ENCODE measurements around the gene GOLGA3.
"Not testable (repeated sequence)": the region's sequence is repeated elsewhere in the genome, so short reads cannot be mapped to it uniquely, and the experiment has no call there.

The GOLGA3 gene

DNA sequence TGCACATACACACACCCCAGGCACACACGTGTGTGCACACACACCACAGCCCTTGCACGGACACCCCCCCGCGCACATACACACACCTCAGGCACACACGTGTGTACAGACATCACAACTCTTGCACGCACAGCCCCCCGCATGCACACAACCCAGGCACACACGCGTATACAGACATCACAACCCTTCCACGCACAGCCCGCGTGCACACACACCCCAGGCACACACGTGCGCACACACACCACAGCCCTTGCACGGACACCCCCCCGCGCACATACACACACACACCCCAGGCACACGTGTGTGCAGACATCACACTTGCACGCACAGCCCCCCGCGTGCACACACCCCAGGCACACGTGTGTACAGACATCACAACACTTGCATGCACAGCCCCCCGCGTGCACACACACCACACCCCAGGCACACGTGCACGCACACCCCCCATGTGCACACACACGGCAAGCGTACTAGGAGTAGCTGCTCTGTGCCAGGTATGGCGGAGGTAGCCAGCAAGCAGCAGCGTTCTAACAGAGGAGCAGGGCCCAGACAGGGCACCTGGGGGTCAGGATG is 48.8 kb downstream of the GOLGA3 start:
- TF ChIP-seq TAF1 (IDR thresholded peaks at IDR 0.05; ENCODE audit: low read depth, low read length) (no peak), POLR2A (IDR thresholded peaks at IDR 0.05; ENCODE audit: low read depth, low read length) (no peak), POLR2AphosphoS5 (IDR thresholded peaks at IDR 0.05; ENCODE audit: low read depth, low read length) (no peak), PAX5 (IDR thresholded peaks at IDR 0.05; ENCODE audit: insufficient read depth, low read length, severe bottlenecking) (no peak), POU2F2 (IDR thresholded peaks at IDR 0.05; ENCODE audit: low read depth, low read length) (no peak), SPI1 (IDR thresholded peaks at IDR 0.05; ENCODE audit: low read depth, low read length) (no peak)
- DNase-seq (ENCODE audit: insufficient read length, low spot score) (no peak), FAIRE-seq (no peak)

DNA sequence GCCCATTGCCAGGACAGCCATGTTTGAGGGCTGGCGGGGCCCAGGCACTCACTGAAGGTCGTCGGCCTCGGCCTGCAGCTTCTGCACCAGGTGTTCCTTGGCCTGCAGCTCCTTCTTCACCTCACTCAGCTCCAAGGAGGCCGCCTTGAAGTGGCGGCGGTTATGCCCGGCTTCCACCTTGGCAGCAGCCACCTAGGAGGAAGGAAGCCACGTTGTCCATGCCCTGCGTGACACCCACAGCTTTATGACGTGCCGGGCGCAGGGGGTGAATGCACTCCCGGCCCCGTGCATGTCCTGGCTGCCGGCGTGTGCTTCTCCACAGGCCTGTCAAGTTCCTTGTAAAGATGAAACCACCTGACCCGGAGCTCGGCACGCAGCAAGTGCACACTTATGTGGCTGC is 51.1 kb downstream of the GOLGA3 start:
- DNase-seq (ENCODE audit: insufficient read length, low spot score) (no peak), FAIRE-seq (no peak)

DNA sequence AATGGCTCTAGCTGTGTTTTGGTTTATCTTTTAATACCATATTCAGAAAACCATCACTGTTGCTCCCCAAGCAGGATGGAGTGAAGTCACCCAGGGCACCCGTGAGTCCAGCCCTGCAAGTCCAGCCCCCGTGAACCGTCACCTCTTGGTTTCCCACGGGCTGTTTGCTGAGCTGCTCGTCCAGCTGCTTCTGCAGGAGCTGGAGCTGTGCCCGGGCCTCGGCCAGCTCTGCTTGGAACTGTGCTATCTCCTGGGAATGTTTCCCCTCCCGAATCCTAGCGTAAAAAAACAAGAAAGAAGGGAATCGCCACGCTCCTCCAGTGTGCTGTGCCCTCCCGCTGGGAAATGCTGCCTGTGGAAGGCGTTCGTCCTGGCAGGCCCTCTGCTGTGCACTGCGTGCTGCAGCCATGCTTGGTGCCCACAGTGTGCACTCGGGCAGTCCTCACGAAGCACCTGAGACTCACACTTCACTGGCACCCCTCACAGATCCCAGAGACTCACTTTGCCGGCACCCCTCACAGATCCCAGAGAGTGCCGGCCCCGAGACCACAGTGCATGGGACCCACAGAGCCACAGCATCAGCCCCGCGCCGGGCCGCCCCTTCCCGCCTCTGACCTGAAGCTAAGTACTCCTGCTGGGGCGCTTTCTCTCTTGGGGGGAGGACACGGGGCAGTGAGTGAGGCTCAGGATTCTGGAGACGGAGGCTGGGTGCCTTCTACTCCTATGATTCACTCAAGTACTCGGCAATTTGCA is 51.7 kb downstream of the GOLGA3 start:
- FAIRE-seq (no peak), DNase-seq (ENCODE audit: insufficient read length, low spot score) (no peak)
- TF ChIP-seq POLR2A (IDR thresholded peaks at IDR 0.05; ENCODE audit: low read depth, low read length) (no peak), POU2F2 (IDR thresholded peaks at IDR 0.05; ENCODE audit: low read depth, low read length) (no peak), PAX5 (IDR thresholded peaks at IDR 0.05; ENCODE audit: insufficient read depth, low read length, severe bottlenecking) (no peak), TAF1 (IDR thresholded peaks at IDR 0.05; ENCODE audit: low read depth, low read length) (no peak), SPI1 (IDR thresholded peaks at IDR 0.05; ENCODE audit: low read depth, low read length) (no peak), POLR2AphosphoS5 (IDR thresholded peaks at IDR 0.05; ENCODE audit: low read depth, low read length) (no peak)

More for the DNA sequence above, 51.1 kb downstream of the GOLGA3 start:
- TF ChIP-seq POLR2AphosphoS5 (IDR thresholded peaks at IDR 0.05; ENCODE audit: low read depth, low read length) (no peak), POLR2A (IDR thresholded peaks at IDR 0.05; ENCODE audit: low read depth, low read length) (no peak), SPI1 (IDR thresholded peaks at IDR 0.05; ENCODE audit: low read depth, low read length) (no peak)

DNA sequence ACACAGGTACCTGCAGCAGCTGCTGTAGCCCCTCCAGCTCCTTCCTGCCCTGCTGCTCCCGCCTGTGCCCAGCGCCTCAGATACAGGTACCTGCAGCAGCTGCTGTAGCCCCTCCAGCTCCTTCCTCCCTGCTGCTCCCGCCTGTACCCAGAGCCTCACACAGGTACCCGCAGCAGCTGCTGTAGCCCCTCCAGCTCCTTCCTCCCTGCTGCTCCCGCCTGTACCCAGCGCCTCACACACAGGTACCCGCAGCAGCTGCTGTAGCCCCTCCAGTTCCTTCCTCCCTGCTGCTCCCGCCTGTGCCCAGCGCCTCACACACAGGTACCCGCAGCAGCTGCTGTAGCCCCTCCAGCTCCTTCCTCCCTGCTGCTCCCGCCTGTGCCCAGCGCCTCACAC is 52.4 kb downstream of the GOLGA3 start:
- DNase-seq (ENCODE audit: insufficient read length, low spot score); FAIRE-seq: not testable (repeated sequence)

DNA sequence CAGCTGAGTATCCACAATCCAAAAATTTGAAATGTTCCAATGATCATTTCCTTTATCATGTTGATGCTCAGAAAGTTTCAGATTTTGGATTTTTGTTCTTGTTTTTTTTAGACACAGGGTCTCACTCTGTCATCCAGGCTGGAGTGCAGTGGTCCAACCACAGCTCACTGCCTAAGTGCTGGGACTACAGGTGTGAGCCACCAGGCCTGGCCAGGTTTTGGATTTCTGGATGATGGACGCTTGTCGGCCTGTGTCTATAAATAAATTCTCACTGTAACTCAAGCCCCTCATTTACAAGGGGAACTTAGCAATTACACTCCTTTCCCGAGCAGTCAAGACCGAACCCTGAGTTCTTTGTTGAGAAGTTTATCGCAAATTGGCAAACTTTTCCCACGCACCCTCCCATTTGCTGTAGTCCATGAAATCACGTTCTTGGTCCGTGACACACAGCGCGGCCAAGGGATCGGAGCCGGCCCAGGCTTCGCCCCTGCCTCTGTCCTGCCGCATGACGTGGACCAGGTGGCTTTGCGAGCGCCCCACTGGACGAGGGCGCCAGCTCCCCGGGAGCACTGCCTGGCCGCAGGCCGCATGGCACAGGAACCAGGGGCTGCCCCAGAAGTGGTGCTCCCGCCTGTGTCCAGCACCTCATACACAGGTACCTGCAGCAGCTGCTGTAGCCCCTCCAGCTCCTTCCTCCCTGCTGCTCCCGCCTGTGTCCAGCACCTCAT is 53.0 kb downstream of the GOLGA3 start:
- DNase-seq (ENCODE audit: insufficient read length, low spot score) (no peak), FAIRE-seq (no peak)
- TF ChIP-seq POLR2A (IDR thresholded peaks at IDR 0.05; ENCODE audit: low read depth, low read length) (no peak), TAF1 (IDR thresholded peaks at IDR 0.05; ENCODE audit: low read depth, low read length) (no peak), SPI1 (IDR thresholded peaks at IDR 0.05; ENCODE audit: low read depth, low read length) (no peak), PAX5 (IDR thresholded peaks at IDR 0.05; ENCODE audit: insufficient read depth, low read length, severe bottlenecking) (no peak), POLR2AphosphoS5 (IDR thresholded peaks at IDR 0.05; ENCODE audit: low read depth, low read length) (no peak), POU2F2 (IDR thresholded peaks at IDR 0.05; ENCODE audit: low read depth, low read length) (no peak)

DNA sequence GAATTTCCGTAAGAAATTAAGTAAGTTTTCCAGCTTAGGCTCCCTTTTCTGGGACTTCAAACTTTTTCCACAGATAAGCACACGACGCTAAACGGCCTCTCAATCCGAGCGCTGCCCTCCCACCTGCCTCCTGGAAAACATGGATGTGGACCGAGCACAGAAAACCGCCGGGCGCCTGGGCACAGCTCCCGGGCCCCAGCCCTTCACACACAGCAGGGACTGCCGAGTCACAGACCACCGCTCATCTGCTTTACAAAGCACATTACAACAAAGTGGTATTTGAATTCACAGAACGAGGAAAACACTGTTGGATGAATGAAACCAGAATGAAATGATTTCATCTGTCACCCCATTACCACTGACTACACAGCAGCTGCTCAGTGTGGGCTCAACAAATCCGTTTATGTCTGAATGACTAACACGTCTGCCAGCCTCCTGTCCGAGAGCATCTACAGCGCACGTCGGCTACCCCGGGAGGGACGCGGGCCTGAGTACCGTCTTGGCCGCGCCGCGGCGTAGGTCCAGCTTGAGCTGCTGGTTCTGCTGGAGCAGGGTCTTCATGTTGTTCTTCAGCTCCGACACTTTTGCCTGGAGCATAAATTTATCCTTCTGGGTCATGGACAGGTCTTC is 53.9 kb downstream of the GOLGA3 start:
- no peak for DNase-seq (ENCODE audit: insufficient read length, low spot score)
- no peak for FAIRE-seq
- TF ChIP-seq SPI1 (IDR thresholded peaks at IDR 0.05; ENCODE audit: low read depth, low read length) (no peak), PAX5 (IDR thresholded peaks at IDR 0.05; ENCODE audit: insufficient read depth, low read length, severe bottlenecking) (no peak), TAF1 (IDR thresholded peaks at IDR 0.05; ENCODE audit: low read depth, low read length) (no peak), POU2F2 (IDR thresholded peaks at IDR 0.05; ENCODE audit: low read depth, low read length) (no peak), POLR2AphosphoS5 (IDR thresholded peaks at IDR 0.05; ENCODE audit: low read depth, low read length) (no peak), POLR2A (IDR thresholded peaks at IDR 0.05; ENCODE audit: low read depth, low read length) (no peak)

DNA sequence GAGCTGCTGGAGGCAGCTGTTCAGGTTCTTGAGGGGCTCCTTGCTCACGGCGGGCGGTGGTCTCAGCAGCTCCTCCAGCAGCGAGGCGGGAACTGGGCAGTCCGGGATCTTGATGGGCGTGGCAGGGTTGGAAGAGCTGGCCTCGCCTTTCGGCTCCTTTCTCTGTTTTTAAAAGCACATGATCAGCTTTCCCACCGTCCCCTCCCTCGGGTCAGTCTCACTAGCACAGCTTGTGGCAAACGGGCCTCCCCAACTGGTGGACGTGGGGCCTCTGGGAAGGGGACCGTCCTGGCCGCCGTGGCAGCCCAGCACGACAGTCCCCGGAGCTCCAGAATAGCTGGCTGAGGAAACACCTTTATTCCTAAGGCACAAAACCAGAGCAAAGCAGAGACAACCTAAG is 54.5 kb downstream of the GOLGA3 start:
- no peak for FAIRE-seq
- TF ChIP-seq POLR2AphosphoS5 (IDR thresholded peaks at IDR 0.05; ENCODE audit: low read depth, low read length) (no peak), POU2F2 (IDR thresholded peaks at IDR 0.05; ENCODE audit: low read depth, low read length) (no peak), PAX5 (IDR thresholded peaks at IDR 0.05; ENCODE audit: insufficient read depth, low read length, severe bottlenecking) (no peak), POLR2A (IDR thresholded peaks at IDR 0.05; ENCODE audit: low read depth, low read length) (no peak), SPI1 (IDR thresholded peaks at IDR 0.05; ENCODE audit: low read depth, low read length) (no peak), TAF1 (IDR thresholded peaks at IDR 0.05; ENCODE audit: low read depth, low read length) (no peak)

DNA sequence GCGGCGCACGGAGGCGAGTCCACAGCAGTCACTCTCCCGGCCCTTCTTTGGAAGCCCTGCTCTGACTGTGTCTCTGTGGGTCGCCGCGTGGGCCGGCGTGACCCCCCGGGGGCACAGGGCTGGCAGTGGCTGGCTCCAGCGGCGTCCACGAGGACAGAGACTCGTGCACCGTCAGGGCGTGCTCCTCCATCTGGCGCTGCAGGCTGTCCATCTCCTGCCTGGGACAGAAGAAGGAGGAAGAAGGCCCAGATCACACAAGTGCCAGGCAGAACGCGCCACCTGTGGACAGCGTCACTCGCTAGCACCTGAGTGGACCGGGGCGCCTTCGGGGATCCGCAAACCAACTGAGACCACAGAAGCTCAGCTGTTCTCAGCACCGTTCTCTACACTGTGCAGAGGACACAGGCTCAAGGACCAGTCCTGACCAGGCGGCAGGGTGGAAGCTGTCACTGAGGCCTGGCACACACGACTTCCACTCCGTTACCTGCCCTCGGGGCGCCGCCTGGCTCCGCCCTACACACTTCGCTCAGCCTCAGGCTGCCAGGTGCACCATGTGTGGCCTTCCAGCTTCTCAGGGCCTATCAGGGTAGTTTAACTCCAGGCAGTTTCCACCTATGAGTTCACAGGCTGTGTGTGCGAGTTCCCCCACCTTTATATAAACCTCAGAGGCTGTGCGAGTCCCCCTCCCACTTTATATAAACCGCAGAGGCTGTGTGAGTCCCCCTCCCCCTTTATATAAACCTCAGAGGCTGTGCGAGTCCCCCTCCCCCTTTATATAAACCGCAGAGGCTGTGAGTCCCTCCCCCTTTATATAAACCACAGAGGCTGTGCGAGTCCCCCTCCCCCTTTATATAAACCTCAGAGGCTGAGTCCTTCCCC is 55.4 kb downstream of the GOLGA3 start:
- FAIRE-seq (no peak), DNase-seq (ENCODE audit: insufficient read length, low spot score) (no peak)
- TF ChIP-seq POLR2AphosphoS5 (IDR thresholded peaks at IDR 0.05; ENCODE audit: low read depth, low read length) (no peak), POLR2A (IDR thresholded peaks at IDR 0.05; ENCODE audit: low read depth, low read length) (no peak), SPI1 (IDR thresholded peaks at IDR 0.05; ENCODE audit: low read depth, low read length) (no peak), POU2F2 (IDR thresholded peaks at IDR 0.05; ENCODE audit: low read depth, low read length) (no peak), PAX5 (IDR thresholded peaks at IDR 0.05; ENCODE audit: insufficient read depth, low read length, severe bottlenecking) (no peak), TAF1 (IDR thresholded peaks at IDR 0.05; ENCODE audit: low read depth, low read length) (no peak)

More for the DNA sequence above, 54.5 kb downstream of the GOLGA3 start:
- no peak for DNase-seq (ENCODE audit: insufficient read length, low spot score)

Measured in GM12891 (cell line).